HCT116 (cell line): Measurements from ENCODE around the gene BIRC6.
"Not testable (repeated sequence)": the region's sequence is repeated elsewhere in the genome, so short reads cannot be mapped to it uniquely, and the experiment has no call there.

ENCODE experiments used
- ATF3 ChIP-seq: IDR thresholded peaks from 2 replicates; pipeline ENCODE4 v1.6.1; 2012
- CBX3 ChIP-seq: IDR thresholded peaks from 2 replicates; pipeline ENCODE4 v1.6.1; 2012; ENCODE audit warnings: low read depth
- CTCF ChIP-seq, 3 experiments: fragments of 200-600 bp in 1 of 3; sonication (generic) in 1 of 3; IDR thresholded peaks in 2 of 3; conservative IDR thresholded peaks in 1 of 3; 2 replicates each; pipeline ENCODE4 v1.5.1; 2012 to 2017; ENCODE audit warnings: low read depth in 2 of 3, low read length in 2 of 3, antibody characterized with exemption in 1 of 3, borderline replicate concordance in 1 of 3, control low read depth in 1 of 3, mild to moderate bottlenecking in 1 of 3, mixed read lengths in 1 of 3, mixed run types in 1 of 3, moderate library complexity in 1 of 3; ENCODE audit not compliant: insufficient read depth in 1 of 3
- EZH2 ChIP-seq: fragments of 200-600 bp; sonication (generic); IDR thresholded peaks from 2 replicates; pipeline ENCODE4 v1.6.1; 2017; ENCODE audit warnings: antibody characterized with exemption, mixed run types
- EZH2phosphoT487 ChIP-seq: fragments of 200-600 bp; IDR thresholded peaks from 2 replicates; pipeline ENCODE4 v1.6.1; 2018; ENCODE audit warnings: antibody characterized with exemption, borderline replicate concordance
- POLR2A ChIP-seq: IDR thresholded peaks from 2 replicates; pipeline ENCODE4 v1.7.0; 2011; ENCODE audit warnings: borderline replicate concordance; ENCODE audit not compliant: insufficient read depth, insufficient read length; ENCODE audit errors: extremely low read depth
- RAD21 ChIP-seq: IDR thresholded peaks from 2 replicates; pipeline ENCODE4 v1.6.1; 2012; ENCODE audit warnings: low read depth, mild to moderate bottlenecking
- REST ChIP-seq: IDR thresholded peaks from 2 replicates; pipeline ENCODE4 v1.6.1; 2012; ENCODE audit warnings: low read depth
- ZFX ChIP-seq: fragments of 450-650 bp; IDR thresholded peaks from 2 replicates; pipeline ENCODE4 v1.6.1; 2017

DNA sequence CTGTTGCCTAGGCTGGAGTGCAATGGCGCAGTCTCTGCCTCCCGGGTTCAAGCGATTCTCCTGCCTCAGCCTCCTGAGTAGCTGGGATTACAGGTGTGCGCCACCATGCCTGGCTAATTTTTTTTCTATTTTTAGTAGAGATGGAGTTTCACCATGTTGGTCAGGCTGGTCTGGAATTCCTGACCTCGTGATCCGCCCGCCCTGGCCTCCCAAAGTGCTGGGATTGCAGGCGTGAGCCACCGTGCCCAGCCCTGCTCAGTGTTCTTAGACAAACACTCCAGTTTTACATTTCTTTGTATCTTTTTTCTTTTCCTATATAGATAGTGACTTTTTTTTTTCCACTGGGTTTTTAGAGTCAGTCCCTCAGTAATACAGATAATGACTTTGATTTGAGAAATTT is 7.5 kb downstream of the BIRC6 start:
- not testable (repeated sequence) for TF ChIP-seq CTCF (IDR thresholded peaks at IDR 0.05 in 2 of 3, conservative IDR thresholded peaks at IDR 0.05 in 1 of 3; ENCODE audit: borderline replicate concordance in 1 of 3, insufficient read depth in 1 of 3, low read depth in 2 of 3, low read length in 2 of 3); REST; POLR2A; EZH2phosphoT487; CBX3; ATF3; EZH2; RAD21; ZFX
